GM12878 (cell line): ENCODE results near the gene PRKAB1.

Experiments
- ATF7 ChIP-seq: fragments of 450-650 bp; IDR thresholded peaks from 2 replicates; pipeline ENCODE4 v1.6.1; 2016; ENCODE audit warnings: low read depth, mild to moderate bottlenecking
- CBFB ChIP-seq: IDR thresholded peaks from 2 replicates; pipeline ENCODE4 v1.6.1; 2016; ENCODE audit warnings: antibody characterized with exemption, low read depth
- CEBPB ChIP-seq, 2 experiments: fragments of 150-350 bp in 1 of 2; IDR thresholded peaks; 2 replicates each; pipeline ENCODE4 v1.6.1; 2012 to 2014; ENCODE audit warnings: low read depth in 2 of 2, low read length in 2 of 2, borderline replicate concordance in 1 of 2, inconsistent platforms in 1 of 2
- EZH2 ChIP-seq: IDR thresholded peaks from 2 replicates; pipeline ENCODE4 v1.6.1; 2012; ENCODE audit warnings: low read depth, mild to moderate bottlenecking, control low read depth, inconsistent platforms, low read length, borderline replicate concordance; ENCODE audit not compliant: control insufficient read depth
- LARP7 ChIP-seq: fragments of 450-650 bp; IDR thresholded peaks from 2 replicates; pipeline ENCODE4 v1.6.1; 2017; ENCODE audit warnings: mild to moderate bottlenecking
- MXI1 ChIP-seq: fragments of 150-350 bp; IDR thresholded peaks from 2 replicates; pipeline ENCODE4 v1.6.1; 2011; ENCODE audit warnings: low read depth, mild to moderate bottlenecking, inconsistent platforms, low read length, improper control_type of control experiment
- POLR2AphosphoS5 ChIP-seq: IDR thresholded peaks from 2 replicates; pipeline ENCODE4 v1.6.1; 2011; ENCODE audit warnings: mild to moderate bottlenecking, low read length, inconsistent platforms
- RCOR1 ChIP-seq: conservative IDR thresholded peaks from 2 replicates; pipeline ENCODE4 v1.6.1; 2012; ENCODE audit warnings: low read depth, low read length, improper control_type of control experiment
- TAF1 ChIP-seq: IDR thresholded peaks from 2 replicates; pipeline ENCODE4 v1.6.1; 2011; ENCODE audit warnings: mild to moderate bottlenecking, low read depth, low read length, borderline replicate concordance
- TF ChIP-seq, protein P1 (sequence below), 3 experiments: IDR thresholded peaks in 2 of 3; conservative IDR thresholded peaks in 1 of 3; 2 replicates each; pipeline ENCODE4 v1.5.1; 2011; ENCODE audit warnings: low read depth in 3 of 3, low read length in 3 of 3, mild to moderate bottlenecking in 3 of 3, control low read depth in 2 of 3, moderate library complexity in 2 of 3, inconsistent platforms in 1 of 3, mixed read lengths in 1 of 3; ENCODE audit not compliant: control insufficient read depth in 2 of 3, insufficient read depth in 1 of 3; ENCODE audit errors: extremely low read depth in 1 of 3
- TF ChIP-seq, protein P2 (sequence below): IDR thresholded peaks from 2 replicates; pipeline ENCODE4 v1.6.1; 2012; ENCODE audit warnings: mild to moderate bottlenecking, low read depth, low read length

DNA sequence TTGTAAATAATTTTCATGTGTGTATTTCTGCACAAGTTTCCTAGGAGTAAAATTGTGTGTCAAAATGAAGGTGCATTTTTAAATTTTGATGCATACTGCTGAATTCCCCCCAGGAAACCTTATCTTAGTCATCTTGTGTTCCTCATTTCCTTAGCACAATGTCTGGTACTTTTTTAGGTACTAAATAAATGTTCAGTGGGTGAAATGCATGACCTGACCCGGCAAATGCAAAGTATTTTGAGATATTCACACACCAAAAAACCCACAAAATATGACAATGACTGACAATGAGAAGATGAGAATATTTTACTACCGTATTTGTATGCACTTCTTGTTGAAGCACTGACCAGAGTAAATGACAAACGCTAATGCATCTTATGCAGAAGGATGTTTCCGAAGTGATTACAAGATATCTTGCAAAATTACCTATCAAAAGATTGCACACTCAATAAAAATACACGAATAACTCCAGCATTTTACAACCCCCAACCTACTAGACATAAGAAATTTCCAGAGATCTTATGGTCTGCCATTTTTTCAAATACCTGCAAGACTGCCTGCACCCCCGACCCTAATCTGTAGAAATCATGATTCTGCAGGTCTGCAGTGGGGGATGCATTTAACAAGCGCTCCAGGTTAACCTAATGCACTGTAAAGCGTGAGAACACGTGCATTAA, 895 bp upstream of the PRKAB1 start:
- TF ChIP-seq CEBPB (IDR thresholded peaks at IDR 0.05; ENCODE audit: borderline replicate concordance in 1 of 2, low read depth in 2 of 2, low read length in 2 of 2) = peak in 1 of 2 experiments; percentile 76; a peak in 1 of 4 replicates
- TF ChIP-seq ATF7 = no peak
- no peak for TF ChIP-seq POLR2AphosphoS5
- no peak for TF ChIP-seq LARP7
- TF ChIP-seq, protein P1, sequence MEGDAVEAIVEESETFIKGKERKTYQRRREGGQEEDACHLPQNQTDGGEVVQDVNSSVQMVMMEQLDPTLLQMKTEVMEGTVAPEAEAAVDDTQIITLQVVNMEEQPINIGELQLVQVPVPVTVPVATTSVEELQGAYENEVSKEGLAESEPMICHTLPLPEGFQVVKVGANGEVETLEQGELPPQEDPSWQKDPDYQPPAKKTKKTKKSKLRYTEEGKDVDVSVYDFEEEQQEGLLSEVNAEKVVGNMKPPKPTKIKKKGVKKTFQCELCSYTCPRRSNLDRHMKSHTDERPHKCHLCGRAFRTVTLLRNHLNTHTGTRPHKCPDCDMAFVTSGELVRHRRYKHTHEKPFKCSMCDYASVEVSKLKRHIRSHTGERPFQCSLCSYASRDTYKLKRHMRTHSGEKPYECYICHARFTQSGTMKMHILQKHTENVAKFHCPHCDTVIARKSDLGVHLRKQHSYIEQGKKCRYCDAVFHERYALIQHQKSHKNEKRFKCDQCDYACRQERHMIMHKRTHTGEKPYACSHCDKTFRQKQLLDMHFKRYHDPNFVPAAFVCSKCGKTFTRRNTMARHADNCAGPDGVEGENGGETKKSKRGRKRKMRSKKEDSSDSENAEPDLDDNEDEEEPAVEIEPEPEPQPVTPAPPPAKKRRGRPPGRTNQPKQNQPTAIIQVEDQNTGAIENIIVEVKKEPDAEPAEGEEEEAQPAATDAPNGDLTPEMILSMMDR (IDR thresholded peaks at IDR 0.05 in 2 of 3, conservative IDR thresholded peaks at IDR 0.05 in 1 of 3; ENCODE audit: control insufficient read depth in 2 of 3, extremely low read depth in 1 of 3, insufficient read depth in 1 of 3, low read depth in 3 of 3, low read length in 3 of 3) = no peak
- TF ChIP-seq, protein P2, sequence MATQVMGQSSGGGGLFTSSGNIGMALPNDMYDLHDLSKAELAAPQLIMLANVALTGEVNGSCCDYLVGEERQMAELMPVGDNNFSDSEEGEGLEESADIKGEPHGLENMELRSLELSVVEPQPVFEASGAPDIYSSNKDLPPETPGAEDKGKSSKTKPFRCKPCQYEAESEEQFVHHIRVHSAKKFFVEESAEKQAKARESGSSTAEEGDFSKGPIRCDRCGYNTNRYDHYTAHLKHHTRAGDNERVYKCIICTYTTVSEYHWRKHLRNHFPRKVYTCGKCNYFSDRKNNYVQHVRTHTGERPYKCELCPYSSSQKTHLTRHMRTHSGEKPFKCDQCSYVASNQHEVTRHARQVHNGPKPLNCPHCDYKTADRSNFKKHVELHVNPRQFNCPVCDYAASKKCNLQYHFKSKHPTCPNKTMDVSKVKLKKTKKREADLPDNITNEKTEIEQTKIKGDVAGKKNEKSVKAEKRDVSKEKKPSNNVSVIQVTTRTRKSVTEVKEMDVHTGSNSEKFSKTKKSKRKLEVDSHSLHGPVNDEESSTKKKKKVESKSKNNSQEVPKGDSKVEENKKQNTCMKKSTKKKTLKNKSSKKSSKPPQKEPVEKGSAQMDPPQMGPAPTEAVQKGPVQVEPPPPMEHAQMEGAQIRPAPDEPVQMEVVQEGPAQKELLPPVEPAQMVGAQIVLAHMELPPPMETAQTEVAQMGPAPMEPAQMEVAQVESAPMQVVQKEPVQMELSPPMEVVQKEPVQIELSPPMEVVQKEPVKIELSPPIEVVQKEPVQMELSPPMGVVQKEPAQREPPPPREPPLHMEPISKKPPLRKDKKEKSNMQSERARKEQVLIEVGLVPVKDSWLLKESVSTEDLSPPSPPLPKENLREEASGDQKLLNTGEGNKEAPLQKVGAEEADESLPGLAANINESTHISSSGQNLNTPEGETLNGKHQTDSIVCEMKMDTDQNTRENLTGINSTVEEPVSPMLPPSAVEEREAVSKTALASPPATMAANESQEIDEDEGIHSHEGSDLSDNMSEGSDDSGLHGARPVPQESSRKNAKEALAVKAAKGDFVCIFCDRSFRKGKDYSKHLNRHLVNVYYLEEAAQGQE = no peak
- no peak for TF ChIP-seq EZH2
- TF ChIP-seq CBFB = no peak
- TF ChIP-seq TAF1 = 0 out of 2 replicates have a peak, but pooled peaks have one; percentile 19
- TF ChIP-seq MXI1 = no peak
- TF ChIP-seq RCOR1 = no peak
